ENCODE results near the gene FGD5. TPM values are rescaled to one million over a fixed set of nuclear protein-coding genes. Genes with fewer than 3 reads are reported as not detected.
A peak's percentile ranks its signal among the peaks of the same experiment; 100 is the strongest.

The FGD5 gene
- total RNA-seq, 3 donors from 2014 or later: 7.3 to 28.2 (median 18.7) TPM

GRCh38 chr3:14863333-14864100, 44.8 kb downstream of the FGD5 start:
- TF ChIP-seq CTCF (IDR thresholded peaks at IDR 0.05) (peak in 1 of 3 donors; percentile 12), POLR2A (IDR thresholded peaks at IDR 0.05) (no peak)
- H3K36me3 ChIP-seq: no peaks in the 10 kb centered on the region
- no peak overlapping the region for H3K4me3 ChIP-seq
- DNase-seq (ENCODE audit: low spot score in 2 of 2): no peak
- no peaks in the 10 kb centered on the region for H3K9me3 ChIP-seq
- intact Hi-C loops (cut with DNase I; ENCODE audit: low total_unique reads): no loop called here
- peak overlapping the region in 1 of 2 donors; percentile 55 for H3K27ac ChIP-seq
- no peaks in the 10 kb centered on the region for H3K27me3 ChIP-seq
- no peaks in the 10 kb centered on the region for H3K4me1 ChIP-seq

GRCh38 chr3:14864131-14864530, 45.4 kb downstream of the FGD5 start:
- Histone ChIP-seq H3K9me3 (no peaks in the 10 kb centered on the region), H3K4me1 (no peaks in the 10 kb centered on the region), H3K4me3 (no peak overlapping the region), H3K27me3 (no peaks in the 10 kb centered on the region), H3K27ac (peak overlapping the region in 1 of 2 donors; percentile 55), H3K36me3 (no peaks in the 10 kb centered on the region)
- intact Hi-C loops (cut with DNase I; ENCODE audit: low total_unique reads): no loop called here
- no peak for DNase-seq (ENCODE audit: low spot score in 2 of 2)
- no peak for TF ChIP-seq CTCF (IDR thresholded peaks at IDR 0.05)
- TF ChIP-seq POLR2AphosphoS5 (IDR thresholded peaks at IDR 0.05): no peak
- TF ChIP-seq POLR2A (IDR thresholded peaks at IDR 0.05): no peak

GRCh38 chr3:14866627-14867026, 47.9 kb downstream of the FGD5 start:
- intact Hi-C loops (cut with DNase I; ENCODE audit: low total_unique reads): no loop called here
- no peak for DNase-seq (ENCODE audit: low spot score in 2 of 2)
- TF ChIP-seq CTCF (IDR thresholded peaks at IDR 0.05): no peak
- no peak for TF ChIP-seq POLR2A (IDR thresholded peaks at IDR 0.05)
- no peak for TF ChIP-seq POLR2AphosphoS5 (IDR thresholded peaks at IDR 0.05)
- Histone ChIP-seq H3K36me3 (no peaks in the 10 kb centered on the region), H3K27me3 (no peaks in the 10 kb centered on the region), H3K4me3 (no peak overlapping the region), H3K9me3 (no peaks in the 10 kb centered on the region), H3K4me1 (no peaks in the 10 kb centered on the region), H3K27ac (no peak overlapping the region)

GRCh38 chr3:14867936-14868570, 49.3 kb downstream of the FGD5 start:
- Histone ChIP-seq H3K4me1 (no peaks in the 10 kb centered on the region), H3K27ac (no peak overlapping the region)

More at GRCh38 chr3:14867936-14868570, 49.3 kb downstream of the FGD5 start:
- TF ChIP-seq POLR2AphosphoS5 (IDR thresholded peaks at IDR 0.05) (no peak), CTCF (IDR thresholded peaks at IDR 0.05) (no peak), POLR2A (IDR thresholded peaks at IDR 0.05) (no peak)
- intact Hi-C loops (cut with DNase I; ENCODE audit: low total_unique reads): no loop called here
- Histone ChIP-seq H3K4me3 (no peak overlapping the region), H3K9me3 (no peaks in the 10 kb centered on the region), H3K36me3 (no peaks in the 10 kb centered on the region), H3K27me3 (no peaks in the 10 kb centered on the region)
- DNase-seq (ENCODE audit: low spot score in 2 of 2): no peak
